GM20000 (cell line): ENCODE results near the gene LRP1-AS.

Experiments
- DNase-seq: peaks from one replicate; pipeline ENCODE4 v3.0.0; 2012; ENCODE audit warnings: low spot score
- CTCF ChIP-seq: IDR thresholded peaks from 2 replicates; pipeline ENCODE4 v1.5.1; 2012; ENCODE audit warnings: mild to moderate bottlenecking, control low read depth; ENCODE audit errors: extremely low read depth, missing control alignments

LRP1-AS gene

GRCh38 chr12:57149245-57149900, 2.0 kb upstream of the LRP1-AS start:
- TF ChIP-seq CTCF: no peak
- DNase-seq: no peak

- DNase-seq: no peak
- TF ChIP-seq CTCF: no peak
Measured at GRCh38 chr12:57148469-57149244, 1.2 kb upstream of the LRP1-AS start.

DNA sequence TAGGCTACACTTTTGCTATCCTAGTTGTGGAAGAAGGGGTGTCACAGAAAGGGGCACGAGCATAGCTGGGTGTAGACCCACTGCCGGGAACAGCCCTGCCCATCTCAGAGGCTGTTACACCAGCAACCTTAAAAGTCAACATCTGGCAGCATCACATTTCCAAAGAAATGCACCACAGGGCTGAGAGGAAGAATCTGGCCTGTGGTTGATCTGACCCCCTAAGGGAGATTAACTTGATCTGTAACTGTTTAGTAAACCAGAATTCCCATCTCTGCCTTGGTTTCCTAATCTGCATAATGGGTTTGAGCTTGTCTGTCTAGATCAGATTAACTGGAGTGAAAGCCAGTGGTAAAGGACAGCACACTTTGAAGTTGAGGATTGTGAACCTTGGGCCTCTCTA, 1.3 kb downstream of the LRP1-AS start:
- no peak for TF ChIP-seq CTCF
- DNase-seq: no peak

DNA sequence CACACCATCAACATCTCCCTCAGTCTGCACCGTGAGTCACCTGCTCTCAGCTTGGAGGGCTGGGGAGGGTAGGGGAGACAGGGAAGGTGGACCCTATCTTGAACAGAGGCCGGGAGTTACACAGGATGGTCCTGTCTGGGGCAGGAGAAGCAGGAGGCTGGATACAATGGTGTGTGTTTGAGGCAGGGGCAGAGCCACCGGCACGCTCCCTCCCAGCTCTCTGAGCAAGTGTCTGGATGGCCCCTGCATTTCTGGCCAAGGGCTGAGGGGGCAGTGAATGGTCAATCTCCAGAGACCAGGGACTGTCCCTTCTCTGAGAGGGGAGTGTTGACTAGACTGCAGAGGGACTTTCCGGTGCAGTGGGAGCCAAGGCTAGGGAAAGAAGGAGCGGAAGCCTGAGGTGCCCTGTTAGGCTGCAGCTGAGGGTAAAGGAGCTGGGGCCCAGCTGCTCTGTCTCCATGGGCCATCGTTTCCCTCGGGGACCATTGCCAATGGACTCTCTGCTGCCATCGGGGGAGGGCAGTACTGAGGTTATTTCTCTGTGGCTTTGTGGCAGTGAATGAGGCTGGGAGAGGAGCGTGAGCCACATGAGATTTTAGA, 1.9 kb downstream of the LRP1-AS start:
- no peak for DNase-seq
- no peak for TF ChIP-seq CTCF

GRCh38 chr12:57143454-57143853, 4.0 kb downstream of the LRP1-AS start:
- no peak for DNase-seq
- TF ChIP-seq CTCF: no peak

DNA sequence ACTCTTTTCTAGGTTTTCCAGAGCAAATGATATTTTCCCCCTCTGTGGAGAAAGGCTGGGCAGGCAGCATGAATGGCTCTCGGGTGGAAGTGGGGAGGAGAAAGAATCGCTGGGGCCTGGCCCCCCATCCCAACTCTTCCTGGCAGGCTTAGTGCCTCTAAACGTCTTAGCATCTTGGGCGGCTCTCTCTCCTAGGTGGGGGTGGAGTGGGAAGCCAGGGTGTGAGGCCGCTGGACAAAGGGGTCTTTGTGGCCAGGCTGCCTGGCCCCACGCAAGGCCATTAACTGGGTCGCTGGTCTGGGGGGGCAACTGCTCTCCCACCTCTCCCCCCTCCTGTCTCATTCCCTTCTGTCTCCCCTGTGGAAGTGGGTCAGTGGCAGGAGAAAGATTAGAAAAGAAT, 4.7 kb downstream of the LRP1-AS start:
- TF ChIP-seq CTCF: no peak
- DNase-seq: no peak

GRCh38 chr12:57142121-57142520, 5.3 kb downstream of the LRP1-AS start:
- no peak for DNase-seq

More at GRCh38 chr12:57142121-57142520, 5.3 kb downstream of the LRP1-AS start:
- TF ChIP-seq CTCF: no peak
